Measurements from ENCODE around the gene HTR2A.

- no peak for TF ChIP-seq RAD21 (conservative IDR thresholded peaks at IDR 0.05)
- TF ChIP-seq TAF1 (IDR thresholded peaks at IDR 0.05; ENCODE audit: low read depth): no peak
- TF ChIP-seq EZH2 (IDR thresholded peaks at IDR 0.05; ENCODE audit: borderline replicate concordance, insufficient read depth, low read length, poor library complexity, severe bottlenecking): no peak
These were observed 8.4 kb upstream of the HTR2A start for GRCh38 chr13:46905249-46905648.
